H9 (cell line): Measurements from ENCODE around the gene PXDN. TPM values are rescaled to one million over a fixed set of nuclear protein-coding genes. Genes with fewer than 3 reads are reported as not detected.

Source experiments
- DNase-seq: peaks from one replicate; pipeline ENCODE4 v3.0.0-alpha.2; 2017
- H2AFZ ChIP-seq: one replicate; pipeline ENCODE4 v1.6.1; 2013; ENCODE audit warnings: mild to moderate bottlenecking, low read length, control low read depth, moderate library complexity
- H2AK5ac ChIP-seq: 2 replicates; pipeline ENCODE4 v1.6.1; 2013; ENCODE audit warnings: low read length, control low read depth, mixed read lengths; ENCODE audit not compliant: insufficient read length
- H2BK120ac ChIP-seq: one replicate; pipeline ENCODE4 v1.6.1; 2013; ENCODE audit warnings: low read depth, mild to moderate bottlenecking, low read length, control low read depth, inconsistent platforms; ENCODE audit not compliant: poor library complexity, severe bottlenecking
- H2BK12ac ChIP-seq: 2 replicates; pipeline ENCODE4 v1.6.1; 2013; ENCODE audit warnings: low read length, control low read depth, mixed read lengths, low read depth; ENCODE audit not compliant: insufficient read length
- H2BK15ac ChIP-seq: 2 replicates; pipeline ENCODE4 v1.6.1; 2013; ENCODE audit warnings: low read depth, low read length, control low read depth
- H2BK20ac ChIP-seq: one replicate; pipeline ENCODE4 v1.6.1; 2013; ENCODE audit warnings: low read depth, mild to moderate bottlenecking, low read length, control low read depth, inconsistent platforms; ENCODE audit not compliant: poor library complexity, severe bottlenecking
- H2BK5ac ChIP-seq: 2 replicates; pipeline ENCODE4 v1.6.1; 2013; ENCODE audit warnings: low read length, control low read depth, mixed read lengths; ENCODE audit not compliant: insufficient read length
- H3K14ac ChIP-seq: 2 replicates; pipeline ENCODE4 v1.6.1; 2013; ENCODE audit warnings: low read length, control low read depth; ENCODE audit not compliant: insufficient read depth
- H3K18ac ChIP-seq: 2 replicates; pipeline ENCODE4 v1.6.1; 2013; ENCODE audit warnings: low read depth, mild to moderate bottlenecking, mixed read lengths, low read length, control low read depth; ENCODE audit not compliant: insufficient read length
- H3K23ac ChIP-seq: 2 replicates; pipeline ENCODE4 v1.6.1; 2013; ENCODE audit warnings: low read length, control low read depth, mixed read lengths, low read depth; ENCODE audit not compliant: insufficient read length
- H3K23me2 ChIP-seq: 2 replicates; pipeline ENCODE4 v1.6.1; 2013; ENCODE audit warnings: low read depth, mild to moderate bottlenecking, mixed read lengths, low read length, control low read depth; ENCODE audit not compliant: insufficient read length, poor library complexity, severe bottlenecking
- H3K27ac ChIP-seq: 2 replicates; pipeline ENCODE4 v1.5.1; 2013; ENCODE audit warnings: low read length, control low read depth, mixed read lengths, low read depth; ENCODE audit not compliant: insufficient read length
- H3K27me3 ChIP-seq: 2 replicates; pipeline ENCODE4 v1.6.1; 2013; ENCODE audit warnings: low read length, control low read depth, inconsistent platforms; ENCODE audit not compliant: insufficient read depth
- H3K4ac ChIP-seq: 2 replicates; pipeline ENCODE4 v1.6.1; 2013; ENCODE audit warnings: low read depth, mild to moderate bottlenecking, control low read depth, inconsistent platforms, low read length, moderate library complexity
- H3K4me1 ChIP-seq: 2 replicates; pipeline ENCODE4 v1.6.1; 2013; ENCODE audit warnings: low read length, control low read depth, inconsistent platforms; ENCODE audit not compliant: insufficient read depth
- H3K4me2 ChIP-seq: 2 replicates; pipeline ENCODE4 v1.6.1; 2013; ENCODE audit warnings: low read length, control low read depth, mixed read lengths; ENCODE audit not compliant: insufficient read length, insufficient read depth
- H3K56ac ChIP-seq: 2 replicates; pipeline ENCODE4 v1.6.1; 2013; ENCODE audit warnings: low read depth, mild to moderate bottlenecking, mixed read lengths, low read length, control low read depth; ENCODE audit not compliant: insufficient read length
- H3K79me1 ChIP-seq: 2 replicates; pipeline ENCODE4 v1.6.1; 2013; ENCODE audit warnings: low read depth, mild to moderate bottlenecking, moderate library complexity, low read length, control low read depth, inconsistent platforms; ENCODE audit not compliant: insufficient read depth, poor library complexity, severe bottlenecking
- H3K79me2 ChIP-seq: 2 replicates; pipeline ENCODE4 v1.6.1; 2013; ENCODE audit warnings: low read length, control low read depth, inconsistent platforms; ENCODE audit not compliant: insufficient read depth
- H3K9ac ChIP-seq: 2 replicates; pipeline ENCODE4 v1.6.1; 2013; ENCODE audit warnings: low read length, control low read depth, mixed read lengths; ENCODE audit not compliant: insufficient read length; ENCODE audit errors: extremely low read depth
- H3K9me3 ChIP-seq: one replicate; pipeline ENCODE4 v1.6.1; 2013; ENCODE audit warnings: low read depth, low read length, inconsistent platforms; ENCODE audit not compliant: control insufficient read depth
- H3T11ph ChIP-seq: one replicate; pipeline ENCODE4 v1.6.1; 2013; ENCODE audit warnings: mild to moderate bottlenecking, low read length, control low read depth, inconsistent platforms
- H4K20me1 ChIP-seq: one replicate; pipeline ENCODE4 v1.6.1; 2013; ENCODE audit not compliant: control insufficient read depth, insufficient read length, insufficient read depth
- H4K5ac ChIP-seq: 2 replicates; pipeline ENCODE4 v1.6.1; 2013; ENCODE audit warnings: low read depth, mild to moderate bottlenecking, mixed read lengths, low read length, control low read depth; ENCODE audit not compliant: insufficient read length
- H4K8ac ChIP-seq: replicated peaks from 2 replicates; pipeline ENCODE4 v1.6.1; 2013; ENCODE audit warnings: low read length, control low read depth, mixed read lengths, low read depth; ENCODE audit not compliant: insufficient read length
- H4K91ac ChIP-seq: 2 replicates; pipeline ENCODE4 v1.6.1; 2013; ENCODE audit warnings: low read depth, mild to moderate bottlenecking, moderate library complexity, mixed read lengths, low read length, control low read depth; ENCODE audit not compliant: insufficient read length
- H3K27ac Mint-ChIP-seq, 3 experiments: 2 replicates in 2 of 3; 3 replicates in 1 of 3; pipeline ENCODE4 v1.8.0; 2020 to 2021; ENCODE audit warnings: mixed read lengths in 3 of 3, mild to moderate bottlenecking in 1 of 3, moderate library complexity in 1 of 3
- H3K27me3 Mint-ChIP-seq: 2 replicates; pipeline ENCODE4 v1.8.0; 2021; ENCODE audit warnings: low read depth, mild to moderate bottlenecking, moderate library complexity, mixed read lengths
- H3K36me3 Mint-ChIP-seq, 3 experiments: 2 replicates in 2 of 3; 3 replicates in 1 of 3; pipeline ENCODE4 v1.8.0; 2020 to 2021; ENCODE audit warnings: low read depth in 3 of 3, mixed read lengths in 3 of 3; ENCODE audit not compliant: insufficient read depth in 1 of 3
- H3K4me1 Mint-ChIP-seq, 2 experiments: 2 replicates each; pipeline ENCODE4 v1.8.0; 2020; ENCODE audit warnings: mixed read lengths in 2 of 2
- H3K4me3 Mint-ChIP-seq, 2 experiments: 2 replicates in 1 of 2; 3 replicates in 1 of 2; pipeline ENCODE4 v1.8.0; 2020 to 2021; ENCODE audit warnings: mild to moderate bottlenecking in 2 of 2, mixed read lengths in 2 of 2, moderate library complexity in 1 of 2
- H3K9me3 Mint-ChIP-seq, 2 experiments: 2 replicates in 1 of 2; 3 replicates in 1 of 2; pipeline ENCODE4 v1.8.0; 2020; ENCODE audit warnings: mild to moderate bottlenecking in 2 of 2, mixed read lengths in 2 of 2, moderate library complexity in 1 of 2
- WGBS: extraction: QIAGEN DNeasy Blood & Tissue Kit; methylation state at CpG from one replicate; pipeline ENCODE4 v1.1.7; 2013; ENCODE audit warnings: missing lambda C conversion rate, low lambda C conversion rate, mixed read lengths; ENCODE audit not compliant: insufficient read length; ENCODE audit errors: extremely low coverage; 5-methylcytosine and 5-hydroxymethylcytosine counted together
- total RNA-seq: library from RNA; stranded (reverse); gene quantifications from 2 replicates; pipeline ENCODE4 v1.2.1, GENCODE V29; 2021
- TF ChIP-seq, protein P1 (sequence below): fragments of 200-600 bp; sonication (generic); conservative IDR thresholded peaks from 3 replicates; pipeline ENCODE4 v1.8.0; 2021; ENCODE audit warnings: antibody characterized with exemption, mild to moderate bottlenecking

PXDN gene
- total RNA-seq, 1 experiment from 2014 or later = 146 TPM

- no peak overlapping the region for H4K91ac ChIP-seq
- Mint-ChIP-seq H3K9me3 (no peaks in the 10 kb centered on the region), H3K27ac (no peak overlapping the region), H3K4me3 (no peak overlapping the region), H3K36me3 (no peaks in the 10 kb centered on the region), H3K27me3 (peaks cover 12% of the 10 kb centered on the region), H3K4me1 (peaks cover 9 to 16% of the 10 kb centered on the region in 2 experiments)
- no peak overlapping the region for H2AK5ac ChIP-seq
- H2BK12ac ChIP-seq = no peak overlapping the region
- H3K27ac ChIP-seq = no peak overlapping the region
- no peaks in the 10 kb centered on the region; the same call in 1 of the 2 replicates for H3K4me1 ChIP-seq
- peaks cover 2% of the 10 kb centered on the region; the same call in 1 of the 2 replicates for H3K27me3 ChIP-seq
- no peak overlapping the region for H3K18ac ChIP-seq
- H4K20me1 ChIP-seq = no peaks in the 10 kb centered on the region
- WGBS = no CpG with 5 or more reads among the region's 4 CpGs
- no peak overlapping the region for H3K4me2 ChIP-seq
- H3K79me2 ChIP-seq = no peaks in the 10 kb centered on the region
- no peak overlapping the region for H4K5ac ChIP-seq
- H4K8ac ChIP-seq = no peak overlapping the region
- TF ChIP-seq, protein P1, sequence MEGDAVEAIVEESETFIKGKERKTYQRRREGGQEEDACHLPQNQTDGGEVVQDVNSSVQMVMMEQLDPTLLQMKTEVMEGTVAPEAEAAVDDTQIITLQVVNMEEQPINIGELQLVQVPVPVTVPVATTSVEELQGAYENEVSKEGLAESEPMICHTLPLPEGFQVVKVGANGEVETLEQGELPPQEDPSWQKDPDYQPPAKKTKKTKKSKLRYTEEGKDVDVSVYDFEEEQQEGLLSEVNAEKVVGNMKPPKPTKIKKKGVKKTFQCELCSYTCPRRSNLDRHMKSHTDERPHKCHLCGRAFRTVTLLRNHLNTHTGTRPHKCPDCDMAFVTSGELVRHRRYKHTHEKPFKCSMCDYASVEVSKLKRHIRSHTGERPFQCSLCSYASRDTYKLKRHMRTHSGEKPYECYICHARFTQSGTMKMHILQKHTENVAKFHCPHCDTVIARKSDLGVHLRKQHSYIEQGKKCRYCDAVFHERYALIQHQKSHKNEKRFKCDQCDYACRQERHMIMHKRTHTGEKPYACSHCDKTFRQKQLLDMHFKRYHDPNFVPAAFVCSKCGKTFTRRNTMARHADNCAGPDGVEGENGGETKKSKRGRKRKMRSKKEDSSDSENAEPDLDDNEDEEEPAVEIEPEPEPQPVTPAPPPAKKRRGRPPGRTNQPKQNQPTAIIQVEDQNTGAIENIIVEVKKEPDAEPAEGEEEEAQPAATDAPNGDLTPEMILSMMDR = no peak
- H3K4ac ChIP-seq = no peak overlapping the region
- no peaks in the 10 kb centered on the region for H3K9me3 ChIP-seq
- no peak overlapping the region for H2BK5ac ChIP-seq
- no peaks in the 10 kb centered on the region for H3K23me2 ChIP-seq
- no peak overlapping the region for H3T11ph ChIP-seq
- no peak overlapping the region for H2BK15ac ChIP-seq
- no peak overlapping the region for H3K14ac ChIP-seq
- H2AFZ ChIP-seq = no peak overlapping the region
- H2BK120ac ChIP-seq = no peak overlapping the region
- no peak overlapping the region for H2BK20ac ChIP-seq
- no peak overlapping the region for H3K56ac ChIP-seq
- DNase-seq = no peak
- no peak overlapping the region for H3K23ac ChIP-seq
- no peak overlapping the region for H3K9ac ChIP-seq
- no peaks in the 10 kb centered on the region for H3K79me1 ChIP-seq
Measured at GRCh38 chr2:1778566-1778965, 34.3 kb upstream of the PXDN start.
